ENCODE data around the gene WDR55.

The WDR55 gene

DNA sequence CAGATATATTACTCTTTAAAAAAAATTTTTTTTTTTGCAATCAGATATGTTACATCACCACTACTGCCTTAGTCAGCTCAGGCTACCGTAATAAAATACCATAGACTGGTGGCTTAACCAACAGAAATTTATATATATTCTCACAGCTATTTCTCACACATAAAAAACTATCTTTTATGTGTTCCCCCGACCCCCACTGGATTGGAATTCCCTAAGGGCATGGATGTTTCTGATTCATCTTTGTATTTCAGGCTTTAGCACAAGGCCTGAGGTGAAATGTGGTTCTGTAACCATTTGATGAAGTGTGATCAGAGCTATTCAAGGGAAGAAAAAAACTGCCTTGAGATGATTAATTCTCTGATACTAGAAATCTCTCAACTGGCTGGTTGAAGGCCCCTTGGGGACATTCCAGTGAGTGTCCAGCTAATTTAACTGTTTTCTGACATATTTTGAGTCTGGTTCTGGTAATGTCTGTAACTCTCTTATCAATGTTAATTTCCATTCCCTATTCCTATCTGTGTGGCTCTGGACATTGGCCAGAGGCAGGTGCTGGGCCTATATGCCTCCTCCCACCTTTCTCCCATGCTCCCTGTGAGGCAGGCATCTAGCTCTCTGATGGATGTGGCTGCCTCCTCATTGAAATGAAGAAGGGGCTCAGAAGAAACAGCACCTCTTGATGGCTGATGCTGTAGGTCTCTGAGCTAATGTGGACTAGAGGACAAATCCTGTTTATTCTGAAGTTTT lies 34.2 kb upstream of the WDR55 start:
- ChIA-PET POLR2A (interaction anchor here (1.3 kb wide), 1 partner anchor 16 kb away, joined by 4 read pairs; no protein-coding TSS in a partner anchor), CTCF (interaction anchor here (1.4 kb wide), 1 partner anchor 9 kb away, joined by 3 read pairs; no protein-coding TSS in a partner anchor)
- no peak for TF ChIP-seq CTBP1 (IDR thresholded peaks at IDR 0.05; ENCODE audit: borderline replicate concordance)
- no peak for TF ChIP-seq ARNT (IDR thresholded peaks at IDR 0.05)
- TF ChIP-seq FOXM1 (IDR thresholded peaks at IDR 0.05; ENCODE audit: borderline replicate concordance): no peak
- TF ChIP-seq ZNF384 (IDR thresholded peaks at IDR 0.05): no peak
- TF ChIP-seq ELF4 (IDR thresholded peaks at IDR 0.05): no peak
- no peak for TF ChIP-seq LEF1 (IDR thresholded peaks at IDR 0.05; ENCODE audit: borderline replicate concordance)
- TF ChIP-seq, protein P1, sequence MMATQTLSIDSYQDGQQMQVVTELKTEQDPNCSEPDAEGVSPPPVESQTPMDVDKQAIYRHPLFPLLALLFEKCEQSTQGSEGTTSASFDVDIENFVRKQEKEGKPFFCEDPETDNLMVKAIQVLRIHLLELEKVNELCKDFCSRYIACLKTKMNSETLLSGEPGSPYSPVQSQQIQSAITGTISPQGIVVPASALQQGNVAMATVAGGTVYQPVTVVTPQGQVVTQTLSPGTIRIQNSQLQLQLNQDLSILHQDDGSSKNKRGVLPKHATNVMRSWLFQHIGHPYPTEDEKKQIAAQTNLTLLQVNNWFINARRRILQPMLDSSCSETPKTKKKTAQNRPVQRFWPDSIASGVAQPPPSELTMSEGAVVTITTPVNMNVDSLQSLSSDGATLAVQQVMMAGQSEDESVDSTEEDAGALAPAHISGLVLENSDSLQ (IDR thresholded peaks at IDR 0.05): no peak
- no peak for TF ChIP-seq SUZ12 (IDR thresholded peaks at IDR 0.05)
- TF ChIP-seq BHLHE40 (IDR thresholded peaks at IDR 0.05; ENCODE audit: borderline replicate concordance): no peak
- TF ChIP-seq HDGF (IDR thresholded peaks at IDR 0.05; ENCODE audit: borderline replicate concordance): no peak
- TF ChIP-seq FOXK2 (IDR thresholded peaks at IDR 0.05): no peak
- no peak for TF ChIP-seq TARDBP (IDR thresholded peaks at IDR 0.05)
- no peak for TF ChIP-seq SP1 (IDR thresholded peaks at IDR 0.05)
- TF ChIP-seq L3MBTL2 (conservative IDR thresholded peaks at IDR 0.05): no peak
- TF ChIP-seq NFRKB (IDR thresholded peaks at IDR 0.05): no peak
- no peak for TF ChIP-seq FOXA1 (IDR thresholded peaks at IDR 0.05)
- DNase-seq (ENCODE audit: extremely low spot score): no peak

- ChIA-PET CTCF (interaction anchor here (1.4 kb wide), 1 partner anchor 9 kb away, joined by 3 read pairs; no protein-coding TSS in a partner anchor), POLR2A (interaction anchor here (1.3 kb wide), 1 partner anchor 15 kb away, joined by 4 read pairs; no protein-coding TSS in a partner anchor)
- TF ChIP-seq LEF1 (IDR thresholded peaks at IDR 0.05; ENCODE audit: borderline replicate concordance) (no peak), FOXK2 (IDR thresholded peaks at IDR 0.05) (no peak), L3MBTL2 (conservative IDR thresholded peaks at IDR 0.05) (no peak), ELF4 (IDR thresholded peaks at IDR 0.05) (no peak), HDGF (IDR thresholded peaks at IDR 0.05; ENCODE audit: borderline replicate concordance) (no peak), NFRKB (IDR thresholded peaks at IDR 0.05) (no peak), SUZ12 (IDR thresholded peaks at IDR 0.05) (no peak), FOXA1 (IDR thresholded peaks at IDR 0.05) (no peak), BHLHE40 (IDR thresholded peaks at IDR 0.05; ENCODE audit: borderline replicate concordance) (no peak), SP1 (IDR thresholded peaks at IDR 0.05) (no peak), ARNT (IDR thresholded peaks at IDR 0.05) (no peak), CTBP1 (IDR thresholded peaks at IDR 0.05; ENCODE audit: borderline replicate concordance) (no peak)
- TF ChIP-seq, protein P1 (IDR thresholded peaks at IDR 0.05): no peak
- no peak for DNase-seq (ENCODE audit: extremely low spot score)
Measured at GRCh38 chr5:140631036-140631417, 33.7 kb upstream of the WDR55 start.

GRCh38 chr5:140631831-140632365 lies 32.8 kb upstream of the WDR55 start:
- POLR2A ChIA-PET: no interaction called here

DNA sequence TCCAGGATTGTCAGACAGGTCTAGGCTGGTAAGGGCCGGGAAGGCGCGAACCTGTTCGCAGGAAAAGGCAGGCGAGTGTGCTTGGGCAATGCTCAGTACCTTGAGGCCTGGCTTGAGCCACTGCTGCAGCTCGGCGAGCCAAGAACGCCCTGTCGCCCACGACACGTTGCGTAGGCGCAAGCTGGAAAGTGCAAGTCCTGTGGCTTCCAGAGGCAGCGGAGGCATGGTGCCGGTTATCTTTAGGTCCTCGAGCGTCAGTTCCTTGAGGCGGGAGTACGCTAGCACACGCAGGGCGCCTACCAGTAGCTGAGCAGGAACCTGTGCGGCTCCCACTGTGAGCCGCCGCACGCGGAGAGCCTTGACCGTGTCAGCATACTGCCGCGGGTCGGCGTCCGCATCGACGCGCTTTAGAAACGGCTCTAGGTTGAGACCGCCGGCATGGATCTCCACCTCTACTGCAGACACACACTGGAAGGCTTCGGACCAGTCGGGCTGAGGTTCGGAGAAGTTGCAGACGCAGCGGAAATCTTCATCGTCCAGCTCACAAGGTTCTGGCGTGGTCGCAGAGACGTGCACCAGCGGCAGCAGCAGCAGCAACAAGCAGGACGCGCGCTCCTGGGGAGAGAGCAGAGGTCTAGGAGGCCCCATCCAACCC lies 32.2 kb upstream of the WDR55 start:
- POLR2A ChIA-PET: no interaction called here
- CTCF ChIA-PET: no interaction called here
- DNase-seq (ENCODE audit: extremely low spot score): no peak
- no peak for TF ChIP-seq L3MBTL2 (conservative IDR thresholded peaks at IDR 0.05)
- no peak for TF ChIP-seq ARNT (IDR thresholded peaks at IDR 0.05)
- TF ChIP-seq ELF4 (IDR thresholded peaks at IDR 0.05): no peak
- TF ChIP-seq FOXM1 (IDR thresholded peaks at IDR 0.05; ENCODE audit: borderline replicate concordance): no peak
- TF ChIP-seq BHLHE40 (IDR thresholded peaks at IDR 0.05; ENCODE audit: borderline replicate concordance): no peak
- TF ChIP-seq LEF1 (IDR thresholded peaks at IDR 0.05; ENCODE audit: borderline replicate concordance): no peak
- TF ChIP-seq NFRKB (IDR thresholded peaks at IDR 0.05): no peak

More at GRCh38 chr5:140631831-140632365, 32.8 kb upstream of the WDR55 start:
- DNase-seq (ENCODE audit: extremely low spot score): no peak
- CTCF ChIA-PET: interaction anchor here (1.4 kb wide), 1 partner anchor 8 kb away, joined by 3 read pairs; no protein-coding TSS in a partner anchor
- TF ChIP-seq NFRKB (IDR thresholded peaks at IDR 0.05): no peak
- no peak for TF ChIP-seq FOXM1 (IDR thresholded peaks at IDR 0.05; ENCODE audit: borderline replicate concordance)
- TF ChIP-seq ELF4 (IDR thresholded peaks at IDR 0.05): no peak
- TF ChIP-seq LEF1 (IDR thresholded peaks at IDR 0.05; ENCODE audit: borderline replicate concordance): no peak
- TF ChIP-seq HDGF (IDR thresholded peaks at IDR 0.05; ENCODE audit: borderline replicate concordance): no peak
- TF ChIP-seq BHLHE40 (IDR thresholded peaks at IDR 0.05; ENCODE audit: borderline replicate concordance): no peak
- no peak for TF ChIP-seq CTBP1 (IDR thresholded peaks at IDR 0.05; ENCODE audit: borderline replicate concordance)
- no peak for TF ChIP-seq TARDBP (IDR thresholded peaks at IDR 0.05)
- no peak for TF ChIP-seq SP1 (IDR thresholded peaks at IDR 0.05)
- TF ChIP-seq SUZ12 (IDR thresholded peaks at IDR 0.05): no peak
- TF ChIP-seq FOXK2 (IDR thresholded peaks at IDR 0.05): no peak
- TF ChIP-seq L3MBTL2 (conservative IDR thresholded peaks at IDR 0.05): no peak
- no peak for TF ChIP-seq ARNT (IDR thresholded peaks at IDR 0.05)
- TF ChIP-seq FOXA1 (IDR thresholded peaks at IDR 0.05): no peak
- TF ChIP-seq ZNF384 (IDR thresholded peaks at IDR 0.05): no peak
- TF ChIP-seq, protein P1 (IDR thresholded peaks at IDR 0.05): no peak

DNA sequence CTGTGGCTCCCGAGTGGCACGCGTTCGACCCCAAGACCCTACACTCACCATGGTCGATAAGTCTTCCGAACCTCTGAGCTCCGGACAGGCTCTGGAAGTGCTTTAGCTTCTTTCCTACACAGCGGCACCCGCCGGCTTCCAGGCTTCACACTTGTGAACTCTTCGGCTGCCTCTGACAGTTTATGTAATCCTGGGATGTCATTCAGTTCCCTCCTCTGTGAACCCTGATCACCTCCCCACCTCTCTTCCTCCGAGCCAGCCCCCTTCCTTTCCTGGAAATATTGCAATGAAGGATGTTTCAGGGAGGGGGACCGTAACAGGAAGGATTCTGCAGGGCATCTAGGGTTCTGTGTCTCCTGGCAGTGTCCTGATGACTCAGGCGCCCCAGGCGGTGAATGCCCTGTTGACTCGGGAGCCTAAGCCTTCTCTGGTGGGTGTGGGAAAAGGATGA lies 31.7 kb upstream of the WDR55 start, which contains the start of gene CD14:
Gene CD14, minus strand, starts transcription at position 155 of the 451 bp plus-strand sequence. Its CDS starts 104 bp downstream, at position 51.
- TF ChIP-seq, protein P1 (IDR thresholded peaks at IDR 0.05): no peak
- TF ChIP-seq ZNF384 (IDR thresholded peaks at IDR 0.05) (no peak), FOXA1 (IDR thresholded peaks at IDR 0.05) (no peak), CTBP1 (IDR thresholded peaks at IDR 0.05; ENCODE audit: borderline replicate concordance) (no peak), ARNT (IDR thresholded peaks at IDR 0.05) (no peak), BHLHE40 (IDR thresholded peaks at IDR 0.05; ENCODE audit: borderline replicate concordance) (no peak), FOXK2 (IDR thresholded peaks at IDR 0.05) (no peak), TARDBP (IDR thresholded peaks at IDR 0.05) (no peak), LEF1 (IDR thresholded peaks at IDR 0.05; ENCODE audit: borderline replicate concordance) (no peak), NFRKB (IDR thresholded peaks at IDR 0.05) (no peak), SUZ12 (IDR thresholded peaks at IDR 0.05) (no peak), HDGF (IDR thresholded peaks at IDR 0.05; ENCODE audit: borderline replicate concordance) (no peak), ELF4 (IDR thresholded peaks at IDR 0.05) (no peak), SP1 (IDR thresholded peaks at IDR 0.05) (no peak), FOXM1 (IDR thresholded peaks at IDR 0.05; ENCODE audit: borderline replicate concordance) (no peak), L3MBTL2 (conservative IDR thresholded peaks at IDR 0.05) (no peak)
- ChIA-PET CTCF (no interaction called here), POLR2A (no interaction called here)
- no peak for DNase-seq (ENCODE audit: extremely low spot score)

Data from HEK293T (cell line).